SK-N-SH (cell line): ENCODE results near the gene TRPC4AP.

Source experiments
- EP300 ChIP-seq, 2 experiments: IDR thresholded peaks; 2 replicates each; pipeline versions ENCODE4 v1.4.0 to v1.6.1; 2012; ENCODE audit warnings: borderline replicate concordance in 1 of 2, low read depth in 1 of 2, low read length in 1 of 2
- EZH2phosphoT487 ChIP-seq: fragments of 200-600 bp; sonication (generic); IDR thresholded peaks from 2 replicates; pipeline ENCODE4 v1.6.1; 2017; ENCODE audit warnings: low read depth, mixed run types, mild to moderate bottlenecking, antibody characterized with exemption, moderate library complexity, borderline replicate concordance
- JUND ChIP-seq: IDR thresholded peaks from 2 replicates; pipeline ENCODE4 v1.4.0; 2012
- MXI1 ChIP-seq: IDR thresholded peaks from 2 replicates; pipeline ENCODE4 v1.6.1; 2012; ENCODE audit warnings: mild to moderate bottlenecking, low read depth, low read length, improper control_type of control experiment
- SIN3A ChIP-seq: IDR thresholded peaks from 2 replicates; pipeline ENCODE4 v1.6.1; 2012; ENCODE audit warnings: low read depth, mild to moderate bottlenecking, low read length, moderate library complexity, borderline replicate concordance
- TAF1 ChIP-seq: IDR thresholded peaks from 2 replicates; pipeline ENCODE4 v1.6.1; 2012; ENCODE audit warnings: low read depth, mild to moderate bottlenecking, low read length, moderate library complexity, borderline replicate concordance
- TF ChIP-seq, protein P1 (sequence below): fragments of 200-600 bp; sonication (generic); IDR thresholded peaks from 2 replicates; pipeline ENCODE4 v1.6.1; 2017; ENCODE audit warnings: antibody characterized with exemption, mild to moderate bottlenecking, moderate library complexity
- TF ChIP-seq, protein P2 (sequence below): fragments of 150-350 bp; IDR thresholded peaks from 2 replicates; pipeline ENCODE4 v1.6.1; 2017; ENCODE audit warnings: antibody characterized with exemption, low read length, low read depth, borderline replicate concordance

DNA sequence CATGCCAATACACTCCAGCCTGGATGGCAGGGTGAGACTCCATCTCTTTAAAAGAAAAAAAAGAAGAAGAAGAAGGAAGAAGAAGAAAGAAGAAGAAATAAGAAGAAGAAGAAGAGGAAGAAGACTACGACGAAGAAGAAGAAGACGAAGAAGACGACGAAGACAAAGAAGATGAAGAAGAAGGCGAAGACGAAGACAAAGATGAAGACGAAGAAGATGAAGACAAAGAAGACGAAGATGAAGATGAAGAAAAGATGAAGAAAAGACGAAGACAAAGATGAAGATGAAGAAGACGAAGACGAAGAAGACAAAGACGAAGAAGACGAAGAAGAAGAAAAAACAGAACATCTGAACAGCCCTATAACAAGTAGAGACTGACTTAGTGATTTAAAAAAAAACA, 33.0 kb downstream of the TRPC4AP start:
- TF ChIP-seq, protein P1, sequence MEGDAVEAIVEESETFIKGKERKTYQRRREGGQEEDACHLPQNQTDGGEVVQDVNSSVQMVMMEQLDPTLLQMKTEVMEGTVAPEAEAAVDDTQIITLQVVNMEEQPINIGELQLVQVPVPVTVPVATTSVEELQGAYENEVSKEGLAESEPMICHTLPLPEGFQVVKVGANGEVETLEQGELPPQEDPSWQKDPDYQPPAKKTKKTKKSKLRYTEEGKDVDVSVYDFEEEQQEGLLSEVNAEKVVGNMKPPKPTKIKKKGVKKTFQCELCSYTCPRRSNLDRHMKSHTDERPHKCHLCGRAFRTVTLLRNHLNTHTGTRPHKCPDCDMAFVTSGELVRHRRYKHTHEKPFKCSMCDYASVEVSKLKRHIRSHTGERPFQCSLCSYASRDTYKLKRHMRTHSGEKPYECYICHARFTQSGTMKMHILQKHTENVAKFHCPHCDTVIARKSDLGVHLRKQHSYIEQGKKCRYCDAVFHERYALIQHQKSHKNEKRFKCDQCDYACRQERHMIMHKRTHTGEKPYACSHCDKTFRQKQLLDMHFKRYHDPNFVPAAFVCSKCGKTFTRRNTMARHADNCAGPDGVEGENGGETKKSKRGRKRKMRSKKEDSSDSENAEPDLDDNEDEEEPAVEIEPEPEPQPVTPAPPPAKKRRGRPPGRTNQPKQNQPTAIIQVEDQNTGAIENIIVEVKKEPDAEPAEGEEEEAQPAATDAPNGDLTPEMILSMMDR, result no peak
- TF ChIP-seq MXI1, result no peak
- TF ChIP-seq SIN3A, result no peak
- no peak for TF ChIP-seq JUND
- TF ChIP-seq, protein P2, sequence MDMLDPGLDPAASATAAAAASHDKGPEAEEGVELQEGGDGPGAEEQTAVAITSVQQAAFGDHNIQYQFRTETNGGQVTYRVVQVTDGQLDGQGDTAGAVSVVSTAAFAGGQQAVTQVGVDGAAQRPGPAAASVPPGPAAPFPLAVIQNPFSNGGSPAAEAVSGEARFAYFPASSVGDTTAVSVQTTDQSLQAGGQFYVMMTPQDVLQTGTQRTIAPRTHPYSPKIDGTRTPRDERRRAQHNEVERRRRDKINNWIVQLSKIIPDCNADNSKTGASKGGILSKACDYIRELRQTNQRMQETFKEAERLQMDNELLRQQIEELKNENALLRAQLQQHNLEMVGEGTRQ, result no peak
- no peak for TF ChIP-seq EZH2phosphoT487
- TF ChIP-seq TAF1, result no peak
- no peak for TF ChIP-seq EP300 (IDR thresholded peaks at IDR 0.05; ENCODE audit: borderline replicate concordance in 1 of 2, low read depth in 1 of 2, low read length in 1 of 2)
